ENCODE measurements around the gene ATXN7. TPM values are rescaled to one million over a fixed set of nuclear protein-coding genes. Genes with fewer than 3 reads are reported as not detected.

ATXN7 gene
- total and polyA plus RNA-seq, 2 of the 4 experiments (the other 2 are of a cell fraction): 8.6 to 13.6 TPM

DNA sequence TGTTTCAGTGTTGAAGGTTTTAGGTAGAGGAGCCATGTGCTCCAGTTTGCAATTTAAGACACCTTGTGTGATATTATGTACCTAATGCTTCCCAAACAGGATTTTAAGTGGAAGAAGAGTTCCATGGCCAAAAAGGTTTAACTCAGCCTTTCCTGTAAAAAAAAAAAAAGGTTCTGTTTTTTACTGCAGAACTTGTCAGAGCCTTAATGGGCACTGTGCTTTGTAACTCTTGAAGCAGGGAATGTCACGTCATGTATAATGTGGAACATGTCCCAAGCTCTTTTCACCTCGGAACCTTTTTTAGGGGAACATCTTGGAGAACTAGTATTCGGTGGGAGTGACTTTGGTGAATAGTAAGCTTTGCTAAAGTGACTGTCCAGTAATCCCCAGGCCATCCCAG, 128.0 kb downstream of the ATXN7 start:
- Histone ChIP-seq H2AK9ac (replicated peaks; ENCODE audit: low read depth, low read length, poor library complexity) (no peak overlapping the region), H3K79me1 (ENCODE audit: low read depth in 1 of 2, low read length in 2 of 2) (peaks cover 15 to 16% of the 10 kb centered on the region in 2 experiments; a peak in 3 of 4 replicates), H2AFZ (replicated peaks; ENCODE audit: low read length, poor library complexity) (no peak overlapping the region), H3K56ac (ENCODE audit: extremely low read depth, insufficient read depth, low read length) (no peak overlapping the region), H4K8ac (ENCODE audit: low read depth in 2 of 2, low read length in 2 of 2) (no peak overlapping the region), H3K27me3 (ENCODE audit: control insufficient read depth, insufficient read depth, low read length) (no peaks in the 10 kb centered on the region), H2BK20ac (ENCODE audit: low read depth, low read length) (no peak overlapping the region), H3K9me3 (ENCODE audit: control insufficient read depth, insufficient read depth, low read length) (no peaks in the 10 kb centered on the region), H4K5ac (ENCODE audit: low read depth, low read length) (no peak overlapping the region), H3K9ac (ENCODE audit: low read depth, low read length) (no peak overlapping the region), H3K9me1 (ENCODE audit: insufficient read depth, low read length) (peaks cover 3% of the 10 kb centered on the region; the same call in 1 of the 2 replicates), H4K91ac (ENCODE audit: insufficient read depth, low read depth, low read length) (no peak overlapping the region), H2BK120ac (ENCODE audit: low read depth, low read length) (no peak overlapping the region), H3K23ac (ENCODE audit: low read depth, low read length) (no peak overlapping the region), H3K18ac (ENCODE audit: low read depth, low read length) (no peak overlapping the region), H3K27ac (ENCODE audit: insufficient read depth, low read length) (no peak overlapping the region), H4K20me1 (ENCODE audit: insufficient read depth, low read length) (no peaks in the 10 kb centered on the region; the same call in 1 of the 2 replicates), H2BK5ac (ENCODE audit: low read depth, low read length, poor library complexity, severe bottlenecking) (no peak overlapping the region), H3K4me3 (ENCODE audit: insufficient read depth, low read depth, low read length) (no peak overlapping the region), H3K4ac (ENCODE audit: low read depth, low read length) (no peak overlapping the region), H3K14ac (replicated peaks; ENCODE audit: low read depth, low read length) (no peak overlapping the region), H3K36me3 (ENCODE audit: control insufficient read depth, insufficient read depth, low read length) (peaks cover 44% of the 10 kb centered on the region), H2BK15ac (ENCODE audit: low read depth, low read length) (no peak overlapping the region), H3K4me1 (ENCODE audit: control insufficient read depth, insufficient read depth, low read length) (no peaks in the 10 kb centered on the region), H2AK5ac (ENCODE audit: low read depth, low read length) (no peak overlapping the region), H3K4me2 (ENCODE audit: low read depth, low read length) (no peak overlapping the region)
- in situ Hi-C loops (cut with MboI; ENCODE audit: low sequenced_read_pairs): loop anchor here (5.0 to 25.0 kb wide), 2 partner anchors 639 to 1379 kb away; no protein-coding TSS in a partner anchor
- ChIA-PET POLR2A (ENCODE audit: unreplicated experiment) (no interaction called here), CTCF (interaction anchor here (0.7 kb wide), 2 partner anchors 8 to 70 kb away, joined by 3 to 9 read pairs; no protein-coding TSS in a partner anchor)
- no peak for TF ChIP-seq MAZ (IDR thresholded peaks at IDR 0.05; ENCODE audit: borderline replicate concordance, low read depth, low read length)
- no peak for TF ChIP-seq POLR2A (IDR thresholded peaks at IDR 0.05; ENCODE audit: low read depth, low read length)
- no peak for TF ChIP-seq ELK1 (IDR thresholded peaks at IDR 0.05; ENCODE audit: borderline replicate concordance, low read depth, low read length)
- TF ChIP-seq RCOR1 (IDR thresholded peaks at IDR 0.05; ENCODE audit: insufficient replicate concordance, low read length): no peak
- TF ChIP-seq, protein P1, sequence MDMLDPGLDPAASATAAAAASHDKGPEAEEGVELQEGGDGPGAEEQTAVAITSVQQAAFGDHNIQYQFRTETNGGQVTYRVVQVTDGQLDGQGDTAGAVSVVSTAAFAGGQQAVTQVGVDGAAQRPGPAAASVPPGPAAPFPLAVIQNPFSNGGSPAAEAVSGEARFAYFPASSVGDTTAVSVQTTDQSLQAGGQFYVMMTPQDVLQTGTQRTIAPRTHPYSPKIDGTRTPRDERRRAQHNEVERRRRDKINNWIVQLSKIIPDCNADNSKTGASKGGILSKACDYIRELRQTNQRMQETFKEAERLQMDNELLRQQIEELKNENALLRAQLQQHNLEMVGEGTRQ (IDR thresholded peaks at IDR 0.05; ENCODE audit: low read depth, low read length): no peak
- no peak for TF ChIP-seq FOS (IDR thresholded peaks at IDR 0.05; ENCODE audit: low read depth, low read length)
- dilution Hi-C loops (cut with HindIII; ENCODE audit: low sequenced_read_pairs, unreplicated experiment): no loop called here
- no TSS peak for BruUV-seq (replicated peaks)
- intact Hi-C loops (cut with micrococcal nuclease): loop anchor here (2.0 to 10.0 kb wide), 3 partner anchors 129 to 1367 kb away; partner anchors contain the start of genes ATXN7 and THOC7
- DNase-seq (no peak), ATAC-seq (ENCODE audit: low read depth) (no peak)
- no CpG with 5 or more reads among the region's 3 CpGs for WGBS, 2 experiments (ENCODE audit: extremely low coverage in 2 of 2, insufficient read length in 1 of 2)
